ENCODE results near the gene KANSL1.
"Not testable (repeated sequence)": the region's sequence is repeated elsewhere in the genome, so short reads cannot be mapped to it uniquely, and the experiment has no call there.

Gene KANSL1

DNA sequence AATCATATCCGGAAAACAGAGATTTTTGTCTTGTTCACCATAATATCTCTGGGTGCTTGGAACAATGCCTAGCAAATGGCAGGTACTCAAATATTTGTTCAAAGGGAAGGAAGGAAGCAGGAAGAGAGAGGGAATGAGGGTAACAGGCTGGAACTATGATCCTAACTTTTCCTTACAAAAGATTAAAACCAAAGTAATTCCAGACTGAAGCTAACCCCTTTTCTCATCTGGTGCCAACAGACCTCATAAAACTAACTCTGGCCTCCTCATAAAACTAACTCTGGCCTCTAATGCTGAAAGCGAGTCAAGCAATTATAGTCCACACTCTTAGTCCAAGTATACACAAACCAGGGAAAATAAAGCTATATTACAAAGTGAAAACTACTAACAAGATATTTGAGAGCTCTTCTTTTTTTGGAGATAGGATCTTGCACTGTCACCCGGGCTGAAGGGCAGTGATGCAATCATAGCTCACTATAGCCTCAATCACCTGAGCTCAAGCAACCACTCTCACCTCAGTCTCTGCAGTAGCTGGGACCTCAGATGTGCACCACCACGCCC is 84.6 kb downstream of the KANSL1 start:
- no peak for DNase-seq

DNA sequence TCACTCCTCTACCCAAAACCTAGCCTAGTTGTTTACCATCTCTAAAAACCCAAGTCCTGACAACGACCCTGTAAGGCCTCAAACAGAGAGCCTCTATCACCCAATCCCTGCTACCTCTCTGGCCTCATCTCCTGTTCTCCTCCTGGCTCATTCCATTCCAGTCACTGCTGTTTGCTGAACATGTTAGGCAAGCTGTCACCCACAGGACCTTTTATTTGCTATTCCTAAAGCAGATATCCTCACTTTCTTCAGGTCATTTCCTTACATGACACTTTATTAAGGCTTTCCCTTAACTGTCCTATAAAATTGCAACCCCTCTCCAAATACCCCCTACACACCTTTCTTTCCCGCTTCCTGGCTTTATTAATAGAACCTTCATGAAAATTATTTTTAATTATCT is 85.1 kb downstream of the KANSL1 start:
- DNase-seq = no peak

DNA sequence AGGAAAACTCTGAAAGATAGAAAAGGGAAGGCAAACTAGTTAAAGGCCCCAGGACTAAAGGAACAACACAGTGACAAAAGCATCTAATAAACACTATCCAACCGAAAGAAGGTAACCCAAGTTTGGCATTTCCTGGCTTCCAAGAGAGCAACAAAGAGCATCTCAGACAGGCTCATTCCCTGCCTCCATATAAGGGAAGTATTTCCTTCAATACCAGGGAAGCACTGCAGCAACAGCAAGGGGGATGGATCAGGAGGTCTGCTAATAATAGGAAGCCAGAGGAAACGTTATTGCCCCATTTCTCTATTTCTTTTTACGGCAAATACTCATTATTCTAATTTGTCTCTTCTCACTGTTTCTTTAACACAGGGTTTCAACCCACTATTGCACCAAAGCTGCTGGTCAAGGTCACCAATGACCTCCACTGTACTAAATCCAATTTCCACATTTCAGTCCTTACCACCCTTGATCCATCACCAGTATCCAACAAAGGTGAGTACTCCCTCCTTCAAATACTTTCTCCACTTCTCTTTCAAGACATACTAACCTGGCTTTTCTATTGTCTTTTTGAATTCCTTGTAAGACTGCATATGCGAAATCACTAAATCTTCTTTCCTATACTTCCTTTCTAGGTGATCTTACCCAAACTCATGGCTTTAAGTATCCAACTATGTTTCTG is 86.1 kb downstream of the KANSL1 start:
- no peak for DNase-seq

DNA sequence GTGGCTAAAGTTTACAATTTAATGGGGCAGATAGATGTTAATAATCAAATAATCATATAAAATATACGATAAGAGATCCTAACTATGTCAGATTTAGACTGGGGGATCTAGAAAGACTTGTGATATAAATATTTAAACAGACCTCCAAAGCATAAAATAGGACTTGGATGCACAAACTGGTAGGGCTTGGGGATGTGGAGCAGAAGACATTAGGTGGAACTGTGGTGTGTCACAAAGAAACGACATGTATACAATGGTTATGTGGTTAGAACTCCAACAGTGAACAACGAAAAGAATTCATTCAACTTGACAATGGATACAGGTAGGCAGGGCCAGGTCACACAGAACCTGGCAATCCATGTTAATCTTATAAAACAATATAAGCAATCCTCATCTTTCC is 90.4 kb downstream of the KANSL1 start:
- DNase-seq = not testable (repeated sequence)

DNA sequence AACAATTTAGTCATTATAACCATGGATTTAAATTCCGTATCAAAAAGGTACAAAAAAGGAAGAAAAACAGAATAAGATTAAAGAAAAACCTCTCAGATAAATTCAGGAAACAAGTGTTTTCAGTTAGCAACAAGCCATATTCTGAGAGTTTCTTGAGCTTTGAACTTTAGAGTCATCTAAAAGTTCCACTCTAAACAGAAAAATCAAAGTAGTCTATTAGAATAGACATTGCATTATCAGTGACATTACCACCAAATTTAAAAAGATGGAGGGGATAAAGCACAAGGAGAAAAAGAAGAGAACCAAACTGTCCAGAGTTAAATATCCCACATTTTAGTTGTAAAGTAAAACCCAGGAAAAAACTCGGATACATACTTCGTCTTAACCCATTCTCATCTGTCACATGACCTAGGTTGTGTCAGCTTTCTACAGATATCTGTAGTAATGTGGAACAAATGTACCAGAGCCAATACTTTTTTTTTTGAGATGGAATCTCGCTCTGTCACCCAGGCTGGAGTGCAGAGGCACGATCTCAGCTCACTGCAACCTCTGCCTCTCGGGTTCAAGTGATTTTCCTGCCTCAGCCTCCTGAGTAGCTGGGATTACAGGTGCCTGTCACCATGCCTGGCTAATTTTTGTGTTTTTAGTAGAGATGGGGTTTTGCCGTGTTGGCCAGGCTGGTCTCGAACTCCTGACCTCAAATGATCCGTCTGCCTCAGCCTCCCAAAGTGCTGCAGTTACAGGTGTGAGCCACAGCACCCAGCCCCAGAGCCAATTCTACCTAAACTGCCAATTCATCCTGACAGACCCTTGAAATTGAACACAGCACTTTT is 91.2 kb downstream of the KANSL1 start:
- not testable (repeated sequence) for DNase-seq

DNA sequence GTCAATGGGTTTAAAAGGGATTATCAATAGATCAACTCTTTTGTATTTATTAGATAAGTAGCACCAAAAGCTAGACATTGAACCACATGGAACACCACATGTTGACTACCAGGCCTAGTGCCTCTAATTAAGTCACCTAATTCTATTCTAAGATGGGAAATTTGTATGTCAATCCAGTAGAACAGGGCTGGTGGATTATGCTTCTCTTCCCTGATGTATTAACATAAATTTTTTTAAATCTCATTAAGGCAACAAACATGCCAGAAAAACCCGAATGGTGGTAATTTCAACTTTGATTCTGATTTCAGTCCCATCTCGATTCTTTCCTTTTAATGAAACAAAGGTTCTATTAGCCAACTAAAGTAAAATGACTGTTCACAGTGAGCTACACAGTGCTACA is 92.6 kb downstream of the KANSL1 start:
- DNase-seq = no peak

DNA sequence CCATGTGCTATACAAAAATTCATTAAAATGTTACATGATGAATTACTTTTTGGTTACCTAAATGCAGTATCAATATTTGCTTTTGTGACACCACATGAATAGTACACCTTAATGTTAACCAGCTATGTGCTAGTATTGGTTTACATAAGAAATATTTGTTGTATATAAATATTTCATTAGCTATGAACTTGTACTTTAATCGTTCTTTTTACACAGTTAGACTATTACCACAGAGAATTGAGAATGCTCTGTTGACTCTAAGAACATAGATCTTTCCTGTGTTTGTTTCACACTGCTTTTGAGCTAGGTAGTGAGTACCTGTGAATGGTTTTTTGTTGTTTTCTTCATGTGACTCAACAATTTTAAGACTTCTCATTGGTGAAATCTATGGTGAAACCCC is 93.4 kb downstream of the KANSL1 start:
- DNase-seq = no peak

DNA sequence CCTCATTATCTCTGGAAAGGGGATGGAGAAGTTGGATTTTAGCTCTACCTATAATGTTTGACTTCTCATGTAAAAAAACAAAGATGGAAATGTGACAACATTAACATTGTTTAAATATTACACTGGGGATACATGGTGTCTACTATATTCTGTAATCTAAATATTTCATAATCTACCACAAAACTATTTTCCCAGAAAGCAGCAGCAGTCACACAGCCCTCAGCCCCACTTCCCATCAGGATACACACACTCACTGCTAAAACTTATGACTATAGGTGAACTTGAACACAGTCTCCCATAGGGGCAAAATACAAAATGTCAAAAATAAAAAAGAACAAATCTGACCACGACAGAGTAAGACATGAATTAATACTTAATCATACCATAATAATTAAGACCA is 95.7 kb downstream of the KANSL1 start:
- DNase-seq = no peak

DNA sequence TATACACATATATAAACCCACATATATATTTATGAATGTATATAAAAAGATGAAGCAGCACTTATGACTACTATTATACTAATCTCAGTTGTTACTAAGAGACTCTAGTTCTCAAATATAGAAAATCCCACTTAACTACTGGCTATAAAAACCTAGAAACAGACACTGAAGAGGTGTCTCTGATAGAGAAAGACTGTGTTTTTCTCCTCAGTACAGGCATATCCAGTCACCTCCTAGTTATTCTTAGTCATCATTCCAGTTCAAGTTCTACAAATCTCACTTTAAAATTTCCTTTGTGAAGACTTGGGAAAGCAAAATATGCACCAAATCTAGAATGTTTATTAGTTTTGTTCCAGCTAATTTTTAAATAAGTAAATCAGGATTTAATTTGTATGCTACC is 100.2 kb downstream of the KANSL1 start:
- no peak for DNase-seq

DNA sequence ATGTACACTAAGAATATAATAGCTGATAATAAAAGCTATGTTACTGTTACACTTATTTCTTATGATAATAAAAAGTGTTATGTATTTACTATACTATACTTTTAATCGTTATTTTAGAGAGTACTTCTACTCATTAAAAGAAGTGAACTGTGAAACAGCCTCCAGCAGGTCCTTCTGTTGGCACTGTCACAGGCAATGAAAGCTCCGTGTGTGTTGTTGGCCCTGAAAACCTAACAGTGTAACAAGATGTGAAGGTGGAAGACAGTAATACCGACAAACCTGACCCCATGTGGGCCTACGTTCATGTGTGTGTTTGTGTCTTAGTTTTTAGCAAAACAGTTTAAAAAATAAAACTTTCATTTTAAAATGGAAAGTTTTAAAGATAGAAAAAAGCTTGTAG is 102.4 kb downstream of the KANSL1 start:
- no peak for DNase-seq

DNA sequence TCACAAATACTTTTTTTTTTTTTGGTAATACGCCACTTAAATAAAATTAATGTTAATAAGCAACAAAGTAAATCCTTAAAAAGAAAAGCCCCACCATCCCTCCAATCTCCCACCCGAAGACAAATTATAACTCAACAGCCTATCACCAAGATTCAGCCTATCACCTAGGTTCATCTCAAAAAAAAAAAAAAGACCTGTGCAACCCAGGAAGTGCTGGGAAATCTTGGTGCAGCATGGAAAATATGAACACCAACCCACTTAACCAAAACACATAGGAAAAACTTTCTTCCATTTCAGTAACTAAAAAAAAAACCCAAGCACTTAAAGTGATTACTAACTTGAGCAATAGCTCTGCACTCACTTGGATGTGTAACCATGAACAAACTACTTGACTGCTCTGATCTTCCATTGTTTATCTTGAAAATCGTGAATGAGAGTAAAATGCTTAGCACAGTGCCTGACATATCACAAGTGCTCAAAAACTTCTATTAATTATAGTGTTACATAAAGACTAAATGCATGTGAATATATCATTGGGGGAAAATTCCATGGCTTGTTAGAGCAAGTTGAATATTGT is 103.8 kb downstream of the KANSL1 start:
- DNase-seq = no peak

DNA sequence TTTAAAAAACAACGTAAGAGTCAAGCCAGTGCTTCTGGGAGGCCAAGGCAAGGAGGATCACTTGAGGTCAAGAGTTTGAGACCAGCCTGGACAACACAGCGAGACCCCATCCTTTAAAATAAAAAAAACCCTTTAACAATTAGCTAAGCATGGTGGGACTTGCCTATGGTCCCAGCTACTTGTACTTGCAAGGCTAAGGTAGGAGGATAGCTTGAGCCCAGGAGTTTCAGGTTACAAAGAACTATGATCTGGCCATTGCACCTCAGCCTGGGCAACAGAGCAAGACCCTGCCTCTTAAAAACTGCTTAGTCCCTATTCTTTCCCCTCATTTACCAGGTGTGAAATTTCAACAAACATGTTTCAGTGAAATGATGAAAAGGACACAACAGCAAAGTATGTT is 104.6 kb downstream of the KANSL1 start:
- DNase-seq = no peak

DNA sequence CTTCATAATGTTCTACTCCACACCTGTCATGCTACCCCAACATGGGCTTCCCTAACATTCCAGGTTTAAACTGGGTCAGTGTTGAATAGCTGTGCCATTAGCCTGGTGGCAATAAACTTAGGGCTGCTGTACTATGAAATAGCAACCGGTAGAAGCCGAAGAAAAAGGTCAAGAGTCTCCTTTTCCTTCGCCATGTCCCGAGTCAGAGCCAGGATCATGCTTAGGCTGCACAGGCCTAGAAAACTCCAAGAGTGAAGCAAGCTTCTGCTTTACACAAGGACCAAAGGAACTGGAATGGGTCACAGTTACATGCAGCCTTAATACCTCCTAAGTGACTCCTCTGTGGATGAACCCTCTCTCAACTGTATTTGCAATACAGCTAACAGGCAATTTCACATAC is 105.4 kb downstream of the KANSL1 start:
- DNase-seq = not testable (repeated sequence)

DNA sequence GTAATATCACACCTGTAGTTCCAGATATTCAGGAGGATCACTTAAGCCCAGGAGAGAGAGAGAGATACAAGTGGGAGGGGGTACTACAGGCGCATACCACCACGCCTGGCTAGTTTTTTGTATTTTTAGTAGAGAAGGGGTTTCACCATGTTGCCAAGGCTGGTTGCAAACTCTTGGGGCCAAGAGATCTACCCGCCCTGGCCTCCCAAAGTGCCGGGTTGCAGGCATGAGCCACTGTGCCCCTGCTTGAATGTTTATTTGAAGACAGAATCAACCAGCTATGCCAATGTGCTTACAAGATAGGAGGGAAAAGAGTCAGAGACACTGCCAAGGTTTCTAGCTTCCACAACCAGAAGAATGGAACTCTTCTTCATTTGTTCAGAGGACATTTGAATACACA is 106.4 kb downstream of the KANSL1 start:
- DNase-seq = no peak

DNA sequence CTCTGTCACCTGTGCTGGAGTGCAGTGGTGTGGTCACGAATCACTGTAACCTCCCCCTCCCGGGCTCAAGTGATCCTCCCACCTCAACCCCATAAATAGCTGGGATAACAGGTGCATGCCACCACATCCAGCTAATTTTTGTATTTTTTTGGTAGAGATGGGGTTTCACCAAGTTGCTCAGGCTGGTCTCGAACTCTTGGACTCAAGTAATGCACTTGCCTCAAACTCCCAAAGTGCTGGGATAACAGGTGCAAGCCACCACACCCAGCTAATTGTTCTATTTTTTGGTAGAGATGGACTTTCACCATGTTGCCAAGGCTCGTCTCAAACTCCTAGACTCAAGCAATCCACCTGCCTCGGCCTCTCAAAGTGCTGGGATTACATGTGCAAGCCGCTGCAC is 107.7 kb downstream of the KANSL1 start:
- DNase-seq = no peak

DNA sequence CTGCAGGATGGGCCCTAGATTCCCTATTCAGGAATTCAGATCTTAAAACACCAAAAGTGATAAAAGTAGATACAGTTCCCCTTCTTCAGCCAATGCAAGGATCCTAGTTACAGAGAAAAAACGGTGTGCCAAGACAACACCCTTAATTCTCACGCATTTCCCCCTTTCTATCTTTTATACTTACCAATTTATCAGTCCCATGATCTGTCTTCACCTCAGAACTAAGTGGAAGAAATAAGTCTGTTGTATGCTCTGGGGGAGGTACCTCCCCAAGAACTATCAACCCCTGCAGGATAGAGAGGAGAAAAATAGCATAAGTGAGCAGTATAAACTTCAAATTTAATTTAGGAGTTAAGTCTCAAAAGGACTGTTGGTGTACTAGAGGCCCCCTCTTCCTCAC is 111.0 kb downstream of the KANSL1 start:
- DNase-seq = no peak

DNA sequence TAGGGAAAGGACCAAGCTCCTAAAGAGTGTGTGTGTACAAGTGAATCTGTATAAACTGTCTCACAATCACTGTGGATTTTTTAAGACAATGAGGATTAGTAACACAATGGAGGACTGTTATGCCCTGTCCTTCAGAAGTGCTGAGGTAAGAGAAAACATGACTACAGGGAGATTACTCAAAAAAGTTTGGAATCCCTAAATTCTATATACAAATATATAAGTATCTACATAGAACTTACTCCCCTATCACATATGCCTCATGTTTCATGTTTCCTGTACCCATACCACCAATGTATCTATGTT is 112.3 kb downstream of the KANSL1 start:
- no peak for DNase-seq

DNA sequence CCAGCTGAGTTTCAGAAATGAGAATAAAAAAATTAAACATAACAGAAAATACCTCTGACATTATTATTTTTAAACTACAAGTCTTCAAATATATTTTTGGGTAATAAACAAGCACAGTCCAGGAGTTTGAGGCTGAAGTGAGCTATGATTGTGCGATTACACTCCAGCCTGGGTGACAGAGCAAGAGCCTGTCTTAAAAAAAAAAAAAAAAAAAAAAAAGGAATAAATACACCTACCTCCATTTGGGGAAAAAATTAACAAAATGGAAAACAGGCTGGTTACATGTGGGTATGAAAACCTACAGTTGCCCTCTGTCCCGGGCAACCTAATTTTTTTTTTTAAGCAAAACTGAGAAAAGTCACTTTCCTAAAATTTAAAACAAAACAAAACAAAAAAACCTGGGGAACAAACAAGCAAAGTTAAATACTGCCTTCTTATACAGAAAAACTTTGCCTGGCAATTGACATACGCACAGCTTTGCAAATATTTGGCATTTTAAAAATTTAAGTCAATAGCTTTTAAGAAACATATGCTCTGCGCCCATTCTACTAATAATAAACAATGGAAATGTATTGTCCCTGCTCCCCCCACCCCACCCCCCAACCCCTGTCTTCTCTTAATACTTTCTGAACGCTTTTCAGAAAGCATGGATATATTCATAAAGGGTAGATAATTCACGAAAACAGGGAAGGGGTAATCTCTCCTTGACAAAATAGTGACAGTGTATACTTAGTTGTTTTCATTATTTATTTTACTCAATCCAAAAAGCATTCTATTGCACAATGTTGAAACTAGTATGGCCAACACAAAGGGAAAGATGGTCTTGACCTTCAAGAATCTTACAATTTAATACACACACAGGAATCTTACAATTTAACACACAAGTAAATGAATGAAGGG is 112.9 kb downstream of the KANSL1 start:
- DNase-seq = no peak

DNA sequence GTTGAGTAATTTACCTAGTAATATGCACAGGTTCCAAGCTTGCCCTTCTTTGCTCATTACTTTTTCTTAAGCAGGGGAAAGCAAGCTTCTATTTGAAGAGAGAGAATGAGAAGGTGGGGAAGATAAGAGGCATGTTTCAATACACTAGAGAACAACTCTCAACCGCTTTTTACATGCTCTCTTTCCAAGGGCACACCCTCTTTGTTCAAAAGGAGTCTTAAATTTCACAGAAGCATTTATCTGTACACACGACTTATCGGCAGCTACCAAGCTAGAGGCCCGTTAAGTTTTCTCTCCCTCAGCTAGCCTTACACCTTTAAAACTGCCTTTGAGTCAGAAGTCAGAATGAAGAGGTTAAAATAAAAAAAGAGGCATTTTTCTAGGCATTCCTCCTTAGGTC is 114.6 kb downstream of the KANSL1 start:
- DNase-seq = no peak

DNA sequence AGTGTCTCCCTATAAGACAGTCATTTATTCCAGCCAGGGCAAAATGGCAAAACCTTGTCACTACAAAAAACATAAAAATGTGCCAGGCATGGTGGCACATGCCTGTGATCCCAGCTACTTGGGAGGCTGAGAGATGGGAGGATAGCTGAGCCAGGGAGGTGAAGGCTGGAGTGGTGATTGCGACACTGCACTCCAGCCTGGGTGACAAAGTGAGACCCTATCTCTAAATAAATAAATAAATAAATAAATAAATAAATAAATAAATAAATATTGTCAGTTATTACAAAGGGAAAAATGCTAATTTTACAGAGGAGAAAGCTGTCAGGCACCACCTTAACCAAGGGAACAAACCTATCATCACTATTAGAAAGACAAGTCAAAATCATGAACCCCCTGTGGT is 118.7 kb downstream of the KANSL1 start:
- no peak for DNase-seq

DNA sequence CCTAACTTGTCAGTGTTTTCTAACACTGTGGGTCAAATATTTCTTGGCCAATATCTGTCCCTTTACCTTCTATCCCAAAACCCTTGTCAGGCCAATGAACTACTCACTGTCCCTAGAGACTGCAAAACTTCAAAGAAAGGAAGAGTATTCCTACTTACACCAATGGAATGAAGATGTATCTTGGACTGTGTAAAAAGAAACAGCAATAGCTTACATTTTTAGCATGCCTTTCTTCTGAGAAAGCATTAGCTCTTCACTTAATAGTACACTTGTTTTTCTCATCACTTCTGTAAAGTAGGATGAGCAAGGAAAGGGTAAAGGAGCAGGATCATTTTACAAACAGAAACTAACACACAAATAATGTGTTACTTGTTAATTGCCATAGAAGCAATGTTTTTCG is 120.2 kb downstream of the KANSL1 start:
- no peak for DNase-seq

DNA sequence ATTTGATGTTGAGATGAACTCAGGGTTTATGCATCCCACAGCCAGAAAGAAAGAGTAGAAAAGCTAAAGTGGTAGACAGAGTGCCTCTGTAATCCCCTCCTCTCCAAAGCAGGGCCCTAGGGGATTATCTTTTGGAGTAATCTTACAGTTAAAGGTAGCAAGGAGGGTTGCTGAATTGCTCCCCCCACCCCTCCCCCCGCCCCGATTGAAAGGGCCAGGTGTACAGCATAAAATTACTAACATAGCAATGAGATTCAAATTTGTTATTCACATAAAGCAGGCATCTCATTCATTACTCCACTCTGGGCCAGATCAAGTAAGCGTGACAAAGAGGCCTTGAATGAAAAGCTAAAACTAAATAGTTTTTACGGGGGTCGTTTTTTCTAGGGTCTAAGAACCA is 121.4 kb downstream of the KANSL1 start:
- no peak for DNase-seq

DNA sequence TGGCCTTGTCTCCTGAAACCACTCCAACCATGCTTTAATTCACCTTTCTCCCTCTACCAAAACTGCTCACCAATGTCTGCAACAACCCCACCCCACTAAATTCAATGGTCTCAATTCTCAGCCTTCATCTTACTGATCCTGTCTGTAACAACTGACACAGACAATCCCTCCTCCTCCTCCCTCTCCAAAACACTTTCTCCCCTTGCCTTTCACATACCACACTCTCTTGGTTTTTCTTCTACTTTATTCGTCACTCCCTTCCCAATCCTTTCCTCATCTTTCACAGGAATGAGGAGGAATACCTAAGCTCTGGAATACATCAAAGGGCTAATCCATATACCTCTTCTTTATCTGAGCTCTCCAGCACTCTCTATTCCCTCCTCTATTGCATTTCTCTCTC is 128.8 kb downstream of the KANSL1 start:
- DNase-seq = no peak
